ENCODE data around the gene SEMA3A. TPM values are rescaled to one million over a fixed set of nuclear protein-coding genes. Genes with fewer than 3 reads are reported as not detected.
A peak's percentile ranks its signal among the peaks of the same experiment; 100 is the strongest.

SEMA3A gene
- total and polyA plus RNA-seq, 2 donors (not counting 1 experiment from before 2014, with no cell fraction given) = 45.2 to 60.8 TPM

GRCh38 chr7:84021292-84021908, 173.2 kb downstream of the SEMA3A start:
- no peaks in the 10 kb centered on the region for H3K79me2 ChIP-seq (ENCODE audit: control insufficient read depth, insufficient read depth, low read length)
- H4K20me1 ChIP-seq (ENCODE audit: control insufficient read depth, extremely low read depth, insufficient read depth, low read length) = no peaks in the 10 kb centered on the region
- H3K9ac ChIP-seq (ENCODE audit: insufficient read depth, low read length) = no peak overlapping the region
- no peaks in the 10 kb centered on the region for H3K27me3 ChIP-seq (ENCODE audit: control insufficient read depth, insufficient read depth, low read length)
- peaks cover 6% of the 10 kb centered on the region for H3K4me1 ChIP-seq (ENCODE audit: control insufficient read depth, extremely low read depth, insufficient read depth, low read length)
- H3K36me3 ChIP-seq (ENCODE audit: control insufficient read depth, insufficient read depth, low read length) = no peaks in the 10 kb centered on the region
- H2AFZ ChIP-seq (ENCODE audit: low read length) = no peak overlapping the region
- peak; percentile 22 to 72 for DNase-seq (ENCODE audit: low read depth in 2 of 2)
- TF ChIP-seq CTCF (conservative IDR thresholded peaks at IDR 0.05 in 1 of 2, IDR thresholded peaks at IDR 0.05 in 1 of 2; ENCODE audit: low read depth in 1 of 2, low read length in 2 of 2) (no peak), EZH2 (IDR thresholded peaks at IDR 0.05; ENCODE audit: low read length, missing control alignments) (no peak)
- H3K9me3 ChIP-seq (ENCODE audit: control insufficient read depth, insufficient read depth, low read depth, low read length) = no peaks in the 10 kb centered on the region
- H3K4me2 ChIP-seq (ENCODE audit: extremely low read depth, insufficient read depth, low read length) = peak overlapping the region; percentile 3
- no peak overlapping the region for H3K4me3 ChIP-seq (replicated peaks in 1 of 4; ENCODE audit: control extremely low read depth in 1 of 4, insufficient read depth in 1 of 4, low read depth in 3 of 4, low read length in 4 of 4)
- no peak overlapping the region for H3K27ac ChIP-seq (ENCODE audit: insufficient read depth, low read length)

GRCh38 chr7:84017651-84018050, 176.9 kb downstream of the SEMA3A start:
- peak in 1 of 2 donors; percentile 50 for DNase-seq (ENCODE audit: low read depth in 2 of 2)
- H2AFZ ChIP-seq (ENCODE audit: low read length) = no peak overlapping the region
- H3K4me2 ChIP-seq (ENCODE audit: extremely low read depth, insufficient read depth, low read length) = no peak overlapping the region
- TF ChIP-seq CTCF (conservative IDR thresholded peaks at IDR 0.05 in 1 of 2, IDR thresholded peaks at IDR 0.05 in 1 of 2; ENCODE audit: low read depth in 1 of 2, low read length in 2 of 2) (no peak), EZH2 (IDR thresholded peaks at IDR 0.05; ENCODE audit: low read length, missing control alignments) (no peak)
- no peak overlapping the region for H3K9ac ChIP-seq (ENCODE audit: insufficient read depth, low read length)
- H4K20me1 ChIP-seq (ENCODE audit: control insufficient read depth, extremely low read depth, insufficient read depth, low read length) = no peaks in the 10 kb centered on the region
- H3K27ac ChIP-seq (ENCODE audit: insufficient read depth, low read length) = no peak overlapping the region
- no peaks in the 10 kb centered on the region for H3K36me3 ChIP-seq (ENCODE audit: control insufficient read depth, insufficient read depth, low read length)
- peaks cover 3% of the 10 kb centered on the region for H3K4me1 ChIP-seq (ENCODE audit: control insufficient read depth, extremely low read depth, insufficient read depth, low read length)
- no peaks in the 10 kb centered on the region for H3K27me3 ChIP-seq (ENCODE audit: control insufficient read depth, insufficient read depth, low read length)
- H3K9me3 ChIP-seq (ENCODE audit: control insufficient read depth, insufficient read depth, low read depth, low read length) = no peaks in the 10 kb centered on the region
- H3K4me3 ChIP-seq (replicated peaks in 1 of 4; ENCODE audit: control extremely low read depth in 1 of 4, insufficient read depth in 1 of 4, low read depth in 3 of 4, low read length in 4 of 4) = no peak overlapping the region
- H3K79me2 ChIP-seq (ENCODE audit: control insufficient read depth, insufficient read depth, low read length) = no peaks in the 10 kb centered on the region

DNA sequence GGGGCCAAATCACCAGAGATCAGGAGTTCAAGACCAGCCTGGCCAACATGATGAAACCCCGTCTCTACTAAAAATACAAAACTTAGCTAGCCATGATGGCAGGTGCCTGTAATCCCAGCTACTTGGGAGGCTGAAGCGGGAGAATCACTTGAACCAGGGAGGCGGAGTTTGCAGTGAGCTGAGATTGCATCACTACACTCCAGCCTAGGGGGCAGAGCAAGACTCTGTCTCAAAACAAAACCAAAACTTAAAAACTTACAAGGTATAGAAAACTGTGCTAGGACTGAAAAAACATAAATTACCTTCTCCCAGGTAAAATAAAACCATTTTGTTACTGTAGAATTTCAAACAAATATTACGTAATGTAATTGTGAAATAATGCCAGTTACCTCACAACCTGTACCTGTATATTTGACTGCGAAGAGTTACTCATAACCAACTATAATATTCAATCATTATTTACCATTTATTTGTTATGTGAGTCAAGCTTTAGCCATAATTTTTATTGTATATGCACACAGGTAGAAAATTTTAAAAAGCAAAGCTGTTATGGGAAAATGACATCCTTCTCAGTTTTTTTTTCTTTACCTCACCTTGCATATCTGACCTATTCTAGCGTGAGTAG, 180.9 kb downstream of the SEMA3A start:
- TF ChIP-seq CTCF (conservative IDR thresholded peaks at IDR 0.05 in 1 of 2, IDR thresholded peaks at IDR 0.05 in 1 of 2; ENCODE audit: low read depth in 1 of 2, low read length in 2 of 2) (no peak), EZH2 (IDR thresholded peaks at IDR 0.05; ENCODE audit: low read length, missing control alignments) (no peak)
- no peaks in the 10 kb centered on the region for H4K20me1 ChIP-seq (ENCODE audit: control insufficient read depth, extremely low read depth, insufficient read depth, low read length)
- H2AFZ ChIP-seq (ENCODE audit: low read length) = no peak overlapping the region
- H3K27ac ChIP-seq (ENCODE audit: insufficient read depth, low read length) = no peak overlapping the region
- H3K4me3 ChIP-seq (replicated peaks in 1 of 4; ENCODE audit: control extremely low read depth in 1 of 4, insufficient read depth in 1 of 4, low read depth in 3 of 4, low read length in 4 of 4) = no peak overlapping the region
- no peaks in the 10 kb centered on the region for H3K9me3 ChIP-seq (ENCODE audit: control insufficient read depth, insufficient read depth, low read depth, low read length)
- H3K27me3 ChIP-seq (ENCODE audit: control insufficient read depth, insufficient read depth, low read length) = no peaks in the 10 kb centered on the region
- H3K36me3 ChIP-seq (ENCODE audit: control insufficient read depth, insufficient read depth, low read length) = no peaks in the 10 kb centered on the region
- no peaks in the 10 kb centered on the region for H3K79me2 ChIP-seq (ENCODE audit: control insufficient read depth, insufficient read depth, low read length)
- no peaks in the 10 kb centered on the region for H3K4me1 ChIP-seq (ENCODE audit: control insufficient read depth, extremely low read depth, insufficient read depth, low read length)
- H3K9ac ChIP-seq (ENCODE audit: insufficient read depth, low read length) = no peak overlapping the region
- no peak for DNase-seq (ENCODE audit: low read depth in 2 of 2)
- H3K4me2 ChIP-seq (ENCODE audit: extremely low read depth, insufficient read depth, low read length) = no peak overlapping the region
